Measurements from ENCODE around the gene MEIS2. TPM values are rescaled to one million over a fixed set of nuclear protein-coding genes. Genes with fewer than 3 reads are reported as not detected.

Gene MEIS2
- total RNA-seq, 1 donor from 2014 or later: 20.7 TPM

DNA sequence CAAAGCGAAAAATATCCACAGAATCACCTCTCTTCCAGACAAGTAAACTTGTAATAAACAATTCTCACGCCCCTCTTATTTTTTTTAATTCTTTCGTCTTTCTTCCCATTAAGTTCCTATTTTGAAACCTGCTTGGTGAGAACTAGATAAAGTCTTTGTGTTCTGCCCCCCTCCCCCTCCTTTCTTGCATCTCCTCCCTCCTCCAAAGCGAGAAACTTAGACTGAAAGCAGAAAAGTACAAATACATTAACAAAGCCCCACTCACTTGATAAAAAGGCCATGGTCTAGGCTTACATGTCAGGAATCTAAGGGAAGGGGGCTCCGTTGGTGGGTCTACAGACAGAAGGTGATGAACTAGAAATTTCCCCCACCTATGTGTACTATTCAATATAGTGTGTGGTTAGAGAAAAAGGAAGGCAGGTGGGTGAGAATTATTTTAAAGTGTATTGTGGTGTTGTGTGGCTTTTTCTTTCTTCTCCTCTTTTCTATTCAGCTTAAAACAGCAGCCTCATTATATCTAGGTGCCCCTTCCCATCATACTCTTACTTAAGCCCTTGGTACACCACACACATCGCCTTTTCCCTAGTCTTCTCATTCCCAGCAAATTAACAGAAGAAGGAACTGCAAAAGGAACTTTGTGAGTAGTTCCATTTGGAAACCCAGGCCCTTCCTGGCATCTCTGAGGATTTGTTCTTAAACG, 215.3 kb downstream of the MEIS2 start:
- Histone ChIP-seq H3K27ac (no peak overlapping the region), H3K27me3 (ENCODE audit: low read depth) (peaks cover 89% of the 10 kb centered on the region), H3K4me3 (no peak overlapping the region), H3K4me1 (peaks cover 17% of the 10 kb centered on the region), H3K9me3 (no peaks in the 10 kb centered on the region), H3K36me3 (no peaks in the 10 kb centered on the region)
- TF ChIP-seq CTCF (IDR thresholded peaks at IDR 0.05): no peak
- intact Hi-C loops (cut with DNase I): loop anchor here (10.0 kb wide), 2 partner anchors 220 to 250 kb away; partner anchors contain the start of gene MEIS2
- DNase-seq (no peak), ATAC-seq (no peak)

DNA sequence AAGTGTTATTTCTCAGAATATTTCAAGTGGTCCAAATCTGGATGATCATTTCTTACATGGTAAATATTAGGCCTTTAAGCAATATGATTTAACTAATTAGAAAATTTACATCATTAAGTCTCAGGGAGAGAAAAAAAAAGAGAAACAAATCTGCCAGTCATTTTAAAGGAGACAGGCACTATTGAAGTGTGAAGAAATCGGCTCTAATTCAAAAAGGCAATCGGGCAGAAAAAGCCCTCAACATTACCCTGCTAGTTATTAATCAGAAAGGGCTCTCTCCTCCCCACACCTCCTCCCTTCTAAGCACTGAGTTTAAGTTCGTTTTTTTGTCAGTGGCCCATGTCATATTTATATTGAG, 215.9 kb downstream of the MEIS2 start:
- ATAC-seq (no peak), DNase-seq (no peak)
- Histone ChIP-seq H3K36me3 (no peaks in the 10 kb centered on the region), H3K4me1 (peaks cover 17% of the 10 kb centered on the region), H3K9me3 (no peaks in the 10 kb centered on the region), H3K4me3 (no peak overlapping the region), H3K27ac (no peak overlapping the region), H3K27me3 (ENCODE audit: low read depth) (peaks cover 94% of the 10 kb centered on the region)
- intact Hi-C loops (cut with DNase I): loop anchor here (10.0 kb wide), 2 partner anchors 220 to 250 kb away; partner anchors contain the start of gene MEIS2
- TF ChIP-seq CTCF (IDR thresholded peaks at IDR 0.05): no peak

DNA sequence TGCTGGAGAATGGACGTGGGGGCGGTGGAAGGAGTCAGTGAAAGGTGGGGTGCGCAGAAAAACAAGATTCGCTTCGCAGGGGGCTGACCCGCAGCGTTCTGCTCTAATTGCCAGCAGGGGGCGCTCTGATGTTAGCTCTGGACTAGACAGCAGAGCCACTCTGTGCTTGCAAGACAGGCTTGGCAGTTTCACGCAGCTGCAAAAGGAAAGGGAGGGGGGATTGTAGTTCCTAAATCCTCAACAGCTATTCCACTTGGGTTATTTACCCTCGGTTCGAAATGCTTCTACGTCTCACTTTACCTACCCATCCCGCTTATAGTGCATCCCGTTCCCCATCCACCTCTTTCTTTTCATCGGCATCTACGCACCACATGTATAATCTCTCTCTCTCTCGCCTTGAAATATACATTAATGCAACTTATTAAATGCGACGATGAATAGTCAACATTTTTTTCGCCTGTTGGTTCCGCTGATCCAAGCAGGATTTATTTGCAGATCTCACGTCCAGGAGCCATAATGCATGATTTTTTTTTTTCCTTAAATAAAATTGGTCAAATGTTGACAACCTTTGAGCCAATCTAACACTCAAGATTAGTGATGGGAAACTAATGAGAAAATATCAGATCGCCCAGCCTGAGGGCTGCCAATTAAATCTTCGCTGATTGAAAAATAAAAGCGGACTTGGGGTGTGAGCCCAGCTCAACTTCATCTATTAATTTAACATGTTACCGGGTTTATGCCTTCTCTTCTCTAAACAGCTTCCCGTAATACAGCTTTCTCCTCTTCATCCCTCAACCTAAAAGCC, 216.4 kb downstream of the MEIS2 start:
- Histone ChIP-seq H3K9me3 (no peaks in the 10 kb centered on the region), H3K27me3 (ENCODE audit: low read depth) (peaks cover 98% of the 10 kb centered on the region), H3K27ac (no peak overlapping the region), H3K36me3 (no peaks in the 10 kb centered on the region), H3K4me3 (peak overlapping the region; percentile 31), H3K4me1 (peaks cover 17% of the 10 kb centered on the region)
- ATAC-seq (peak; percentile 89 to 94), DNase-seq (peak; percentile 86)
- peak; percentile 85 for TF ChIP-seq CTCF (IDR thresholded peaks at IDR 0.05)
- intact Hi-C loops (cut with DNase I): loop anchor here (10.0 kb wide), 2 partner anchors 221 to 251 kb away; partner anchors contain the start of gene MEIS2

- no peak for TF ChIP-seq CTCF (IDR thresholded peaks at IDR 0.05)
- Histone ChIP-seq H3K36me3 (no peaks in the 10 kb centered on the region), H3K27me3 (ENCODE audit: low read depth) (peaks cover 96% of the 10 kb centered on the region), H3K4me3 (peak overlapping the region; percentile 20), H3K9me3 (no peaks in the 10 kb centered on the region), H3K27ac (no peak overlapping the region), H3K4me1 (peaks cover 10% of the 10 kb centered on the region)
- ATAC-seq: peak in 1 of 2 donors; percentile 39
- intact Hi-C loops (cut with DNase I): loop anchor here (10.0 kb wide), 2 partner anchors 222 to 252 kb away; partner anchors contain the start of gene MEIS2
- no peak for DNase-seq
These were observed 217.7 kb downstream of the MEIS2 start for GRCh38 chr15:36882487-36883131.

DNA sequence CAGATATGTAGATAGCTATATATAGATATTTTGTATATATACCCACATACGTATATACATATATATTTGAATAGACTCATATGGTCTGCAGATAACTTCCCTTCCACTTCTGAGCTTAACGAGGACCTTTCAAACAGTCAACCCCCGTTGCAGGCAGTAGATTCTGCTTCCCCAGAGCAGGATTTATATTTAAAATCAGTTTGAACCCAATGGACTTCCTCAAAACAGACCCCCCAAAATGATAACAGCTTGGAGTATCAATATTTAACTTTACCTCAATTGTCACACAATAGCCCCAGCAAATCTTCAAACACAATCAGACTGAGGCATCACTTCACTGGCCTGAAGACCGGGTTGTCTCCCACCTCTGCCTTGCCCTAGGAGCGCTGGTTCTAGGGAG, 218.3 kb downstream of the MEIS2 start:
- Histone ChIP-seq H3K27me3 (ENCODE audit: low read depth) (peaks cover 94% of the 10 kb centered on the region), H3K27ac (no peak overlapping the region), H3K4me3 (no peak overlapping the region), H3K36me3 (no peaks in the 10 kb centered on the region), H3K9me3 (no peaks in the 10 kb centered on the region), H3K4me1 (peaks cover 10% of the 10 kb centered on the region)
- no peak for DNase-seq
- intact Hi-C loops (cut with DNase I): loop anchor here (10.0 kb wide), 2 partner anchors 223 to 253 kb away; partner anchors contain the start of gene MEIS2
- no peak for TF ChIP-seq CTCF (IDR thresholded peaks at IDR 0.05)
- no peak for ATAC-seq
